ENCODE data around the gene UBA6. TPM values are rescaled to one million over a fixed set of nuclear protein-coding genes. Genes with fewer than 3 reads are reported as not detected.

UBA6 gene
- total RNA-seq, 1 donor from 2014 or later: 84.8 TPM

Other genes starting within 250 kb of the UBA6 start
- 31.6 and 32.0 TPM in 2 replicates for gene CENPC, start 155.7 kb downstream of the UBA6 start, total RNA-seq
- gene STAP1, start 142.4 kb downstream of the UBA6 start, total RNA-seq: 18.8 and 18.9 TPM in 2 replicates
- gene GNRHR, start 53.2 kb upstream of the UBA6 start, total RNA-seq: not detected in 2 replicates
- not detected in 2 replicates for gene TMPRSS11D, start 182.8 kb upstream of the UBA6 start, total RNA-seq

All from activated T-helper 2 cell treated with anti-CD3 and anti-CD28 coated beads, Interferon-gamma antibody, Interleukin-2, Interleukin-4, amounts not matched to agents 10 μg/mL and 5 μg/mL and 100 μg/mL, durations not matched to agents 14 hours and 24 hours and 36 hours (primary cell).